ENCODE measurements around the gene DNAJC16.

DNAJC16 gene

GRCh38 chr1:15592285-15592684, 65.6 kb downstream of the DNAJC16 start:
- no peaks in the 10 kb centered on the region for H3K9me2 ChIP-seq (replicated peaks; ENCODE audit: insufficient read depth, low read length)
- H3K4me2 ChIP-seq (ENCODE audit: low read depth, low read length), result no peak overlapping the region
- no peak overlapping the region for H2AFZ ChIP-seq (ENCODE audit: low read length)
- no peaks in the 10 kb centered on the region for H3K4me1 ChIP-seq (ENCODE audit: low read length)
- H3K36me3 ChIP-seq (replicated peaks; ENCODE audit: insufficient read depth, low read length), result no peaks in the 10 kb centered on the region
- no peaks in the 10 kb centered on the region for H3K79me2 ChIP-seq (ENCODE audit: low read length)
- no peaks in the 10 kb centered on the region for H3K9me3 ChIP-seq (replicated peaks; ENCODE audit: insufficient read depth, low read length)
- TF ChIP-seq, protein P1, sequence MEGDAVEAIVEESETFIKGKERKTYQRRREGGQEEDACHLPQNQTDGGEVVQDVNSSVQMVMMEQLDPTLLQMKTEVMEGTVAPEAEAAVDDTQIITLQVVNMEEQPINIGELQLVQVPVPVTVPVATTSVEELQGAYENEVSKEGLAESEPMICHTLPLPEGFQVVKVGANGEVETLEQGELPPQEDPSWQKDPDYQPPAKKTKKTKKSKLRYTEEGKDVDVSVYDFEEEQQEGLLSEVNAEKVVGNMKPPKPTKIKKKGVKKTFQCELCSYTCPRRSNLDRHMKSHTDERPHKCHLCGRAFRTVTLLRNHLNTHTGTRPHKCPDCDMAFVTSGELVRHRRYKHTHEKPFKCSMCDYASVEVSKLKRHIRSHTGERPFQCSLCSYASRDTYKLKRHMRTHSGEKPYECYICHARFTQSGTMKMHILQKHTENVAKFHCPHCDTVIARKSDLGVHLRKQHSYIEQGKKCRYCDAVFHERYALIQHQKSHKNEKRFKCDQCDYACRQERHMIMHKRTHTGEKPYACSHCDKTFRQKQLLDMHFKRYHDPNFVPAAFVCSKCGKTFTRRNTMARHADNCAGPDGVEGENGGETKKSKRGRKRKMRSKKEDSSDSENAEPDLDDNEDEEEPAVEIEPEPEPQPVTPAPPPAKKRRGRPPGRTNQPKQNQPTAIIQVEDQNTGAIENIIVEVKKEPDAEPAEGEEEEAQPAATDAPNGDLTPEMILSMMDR (IDR thresholded peaks at IDR 0.05; ENCODE audit: low read length), result no peak
- TF ChIP-seq EZH2phosphoT487 (IDR thresholded peaks at IDR 0.05; ENCODE audit: low read length), result no peak
- no peak for TF ChIP-seq EZH2 (optimal IDR thresholded peaks at IDR 0.05; ENCODE audit: low read depth, low read length)
- H3K27ac ChIP-seq (ENCODE audit: low read length), result no peak overlapping the region
- DNase-seq, result no peak
- no peak overlapping the region for H3K9ac ChIP-seq (ENCODE audit: low read length)
- no peaks in the 10 kb centered on the region for H3K27me3 ChIP-seq (replicated peaks; ENCODE audit: insufficient read depth, low read length)
- H3F3A ChIP-seq (ENCODE audit: insufficient read depth, low read length), result no peaks in the 10 kb centered on the region
- H3K4me3 ChIP-seq (ENCODE audit: low read length), result no peak overlapping the region
- no peaks in the 10 kb centered on the region for H4K20me1 ChIP-seq (ENCODE audit: insufficient read depth, low read length)

GRCh38 chr1:15595809-15596617, 69.4 kb downstream of the DNAJC16 start:
- Histone ChIP-seq H4K20me1 (ENCODE audit: insufficient read depth, low read length) (no peaks in the 10 kb centered on the region), H2AFZ (ENCODE audit: low read length) (no peak overlapping the region), H3K9ac (ENCODE audit: low read length) (no peak overlapping the region), H3F3A (ENCODE audit: insufficient read depth, low read length) (no peaks in the 10 kb centered on the region), H3K79me2 (ENCODE audit: low read length) (no peaks in the 10 kb centered on the region), H3K27me3 (replicated peaks; ENCODE audit: insufficient read depth, low read length) (no peaks in the 10 kb centered on the region), H3K9me2 (replicated peaks; ENCODE audit: insufficient read depth, low read length) (no peaks in the 10 kb centered on the region), H3K36me3 (replicated peaks; ENCODE audit: insufficient read depth, low read length) (no peaks in the 10 kb centered on the region), H3K4me2 (ENCODE audit: low read depth, low read length) (no peak overlapping the region), H3K9me3 (replicated peaks; ENCODE audit: insufficient read depth, low read length) (no peaks in the 10 kb centered on the region), H3K4me3 (ENCODE audit: low read length) (no peak overlapping the region), H3K4me1 (ENCODE audit: low read length) (no peaks in the 10 kb centered on the region), H3K27ac (ENCODE audit: low read length) (no peak overlapping the region)
- TF ChIP-seq EZH2phosphoT487 (IDR thresholded peaks at IDR 0.05; ENCODE audit: low read length) (no peak), EZH2 (optimal IDR thresholded peaks at IDR 0.05; ENCODE audit: low read depth, low read length) (no peak)
- TF ChIP-seq, protein P1 (IDR thresholded peaks at IDR 0.05; ENCODE audit: low read length), result no peak
- DNase-seq, result no peak

DNA sequence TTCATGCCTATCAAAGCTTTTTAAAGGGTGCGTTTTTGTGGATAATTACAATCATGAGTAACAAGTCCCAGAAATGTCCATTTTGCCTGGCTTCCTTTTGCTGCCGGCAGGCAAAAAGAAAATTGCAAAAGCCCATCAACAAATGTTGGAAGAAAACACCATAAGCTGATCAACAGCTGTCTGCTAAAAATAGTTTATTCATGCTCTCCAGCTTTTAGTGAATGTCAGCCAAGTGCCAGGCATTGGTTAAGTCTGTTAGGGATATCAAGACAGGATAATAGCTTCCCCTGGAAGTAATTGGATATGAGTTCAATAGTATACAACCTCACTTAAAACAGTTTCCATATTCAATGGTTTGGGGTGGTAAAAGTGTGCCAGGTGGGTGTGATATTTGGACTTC, 71.8 kb downstream of the DNAJC16 start:
- DNase-seq, result no peak
- H2AFZ ChIP-seq (ENCODE audit: low read length), result no peak overlapping the region
- H4K20me1 ChIP-seq (ENCODE audit: insufficient read depth, low read length), result no peaks in the 10 kb centered on the region
- H3K79me2 ChIP-seq (ENCODE audit: low read length), result no peaks in the 10 kb centered on the region
- TF ChIP-seq EZH2 (optimal IDR thresholded peaks at IDR 0.05; ENCODE audit: low read depth, low read length) (no peak), EZH2phosphoT487 (IDR thresholded peaks at IDR 0.05; ENCODE audit: low read length) (no peak)
- TF ChIP-seq, protein P1 (IDR thresholded peaks at IDR 0.05; ENCODE audit: low read length), result no peak
- H3K4me2 ChIP-seq (ENCODE audit: low read depth, low read length), result no peak overlapping the region
- H3K27ac ChIP-seq (ENCODE audit: low read length), result no peak overlapping the region
- H3K9ac ChIP-seq (ENCODE audit: low read length), result no peak overlapping the region
- H3K4me3 ChIP-seq (ENCODE audit: low read length), result no peak overlapping the region
- H3K9me3 ChIP-seq (replicated peaks; ENCODE audit: insufficient read depth, low read length), result no peaks in the 10 kb centered on the region
- H3K4me1 ChIP-seq (ENCODE audit: low read length), result no peaks in the 10 kb centered on the region
- no peaks in the 10 kb centered on the region for H3K36me3 ChIP-seq (replicated peaks; ENCODE audit: insufficient read depth, low read length)
- H3K27me3 ChIP-seq (replicated peaks; ENCODE audit: insufficient read depth, low read length), result no peaks in the 10 kb centered on the region
- H3F3A ChIP-seq (ENCODE audit: insufficient read depth, low read length), result no peaks in the 10 kb centered on the region
- H3K9me2 ChIP-seq (replicated peaks; ENCODE audit: insufficient read depth, low read length), result no peaks in the 10 kb centered on the region

Measured in MM.1S (cell line).